Heart left ventricle (tissue), 16 donors: Measurements from ENCODE around the gene KRT34. TPM values are rescaled to one million over a fixed set of nuclear protein-coding genes. Genes with fewer than 3 reads are reported as not detected.
A peak's percentile ranks its signal among the peaks of the same experiment; 100 is the strongest.

Experiments used
- ATAC-seq, 4 donors: fragments of 200-7000 bp; cut with Tn5 transposase; one replicate each; pipeline ENCODE4 v1.9.1; 2020 to 2022; ENCODE audit warnings: moderate library complexity in 4 of 4, mild to moderate bottlenecking in 3 of 4, moderate number of reproducible peaks in 1 of 4
- DNase-seq, 5 donors: peaks; one replicate each; pipeline ENCODE4 v3.0.0-alpha.2; 2020
- H3K27ac ChIP-seq, 12 donors: fragments of 200-600 bp; sonication (generic) in 4 of 12; one replicate each; pipeline versions ENCODE4 v1.5.0 to v1.8.0; 2016 to 2022; ENCODE audit warnings: mild to moderate bottlenecking in 2 of 12
- H3K27me3 ChIP-seq, 9 donors: fragments of 200-600 bp; sonication (generic) in 2 of 9; one replicate each; pipeline versions ENCODE4 v1.5.1 to v1.8.0; 2016 to 2022; ENCODE audit warnings: mild to moderate bottlenecking in 3 of 9
- H3K36me3 ChIP-seq, 9 donors: fragments of 200-600 bp; sonication (generic) in 2 of 9; one replicate each; pipeline versions ENCODE4 v1.5.0 to v1.8.0; 2018 to 2022; ENCODE audit warnings: mild to moderate bottlenecking in 2 of 9
- H3K4me1 ChIP-seq, 12 donors: fragments of 200-600 bp; sonication (generic) in 4 of 12; one replicate each; pipeline versions ENCODE4 v1.5.0 to v1.8.0; 2016 to 2022; ENCODE audit warnings: mild to moderate bottlenecking in 3 of 12
- H3K4me3 ChIP-seq, 12 donors: fragments of 200-600 bp; sonication (generic) in 4 of 12; one replicate each; pipeline versions ENCODE4 v1.5.0 to v1.8.0; 2017 to 2022; ENCODE audit warnings: mild to moderate bottlenecking in 9 of 12, moderate library complexity in 4 of 12
- H3K9me3 ChIP-seq, 12 donors: fragments of 200-600 bp; sonication (generic) in 4 of 12; one replicate each; pipeline versions ENCODE4 v1.5.0 to v1.8.0; 2016 to 2022; ENCODE audit warnings: mild to moderate bottlenecking in 1 of 12
- CTCF ChIP-seq, 12 donors: fragments of 200-600 bp; sonication (generic) in 4 of 12; IDR thresholded peaks; one replicate each; pipeline versions ENCODE4 v1.5.0 to v1.8.0; 2018 to 2022; ENCODE audit warnings: antibody characterized with exemption in 12 of 12, mild to moderate bottlenecking in 5 of 12
- POLR2A ChIP-seq, 2 donors: fragments of 450-650 bp; IDR thresholded peaks; one replicate each; pipeline ENCODE4 v1.6.1; 2017; ENCODE audit warnings: antibody characterized with exemption in 2 of 2, mild to moderate bottlenecking in 2 of 2, moderate library complexity in 2 of 2
- WGBS, 4 donors: extraction: QIAGEN DNeasy Blood & Tissue Kit in 2 of 4; methylation state at CpG; one replicate each; pipeline versions ENCODE4 v1.1.5 to v1.1.7; 2013 to 2018; 5-methylcytosine and 5-hydroxymethylcytosine counted together
- intact Hi-C, 10 donors: fragments of 100-400 bp; cut with DNase I; formaldehyde crosslinking; loops; one replicate each; pipeline versions ENCODE4 v1.11.1 to v1.14.2; 2022
- polyA plus RNA-seq, 2 donors: library from polyadenylated mRNA; stranded (reverse); fragments of 200-250 nt; gene quantifications; one replicate each; pipeline ENCODE4 v1.2.3, GENCODE V29; 2013
- total RNA-seq, 9 donors: library from RNA; depleted of rRNA in 2 of 9; stranded (reverse); fragments of >200 nt in 2 of 9; fragmentation: NEBNext Ultra II Directional in 3 of 9; extraction: Animal tissue kit (Norgen Biotek cat#: 25700) in 3 of 9; gene quantifications; one replicate each; pipeline versions ENCODE4 v1.1.0 to v1.2.4, GENCODE V29; 2016 to 2023
- donor health status: ischemic (EF 13 %, LVEDD 7.1; RV severe dilation, severe dysfunction).
- donor health status: healthy with polysubstance abuse.
- donor health status: DM: no; HTN: yes; CAD: no.
- donor health status: DM: no; HTN: no; CAD: no.
- donor health status: ischemic (EF 25% LVEDD 6.9; RV normal size, moderate dysfunction).
- donor health status: ischemic (EF 25% LVEDD 5.7; RV mildly dilated, moderate dysfunction).
- donor health status: healthy.
- donor health status: DM: yes; HTN: yes; CAD: no.
- donor health status: ischemic (EF 35%, LVEDD 5.7; RV mildly dilated, moderate dysfunction).
- donor health status: nonischemic (EF 11% LVEDD 7.7; RV severe dilation, severe dysfunction).
- donor health status: DM: yes; HTN: yes; CAD: no.
- donor health status: PGD.
- donor health status: ischemic (EF 29% LVEDD 5.4; RV normal size, mild dysfunction).
- donor health status: nonischemic (EF 23%, LVEDD 6.1; RV moderate dilation, normal function).

KRT34 gene
- total and polyA plus RNA-seq, 11 donors = not detected

GRCh38 chr17:41411072-41411840 lies 29.1 kb upstream of the KRT34 start:
- H3K4me3 ChIP-seq = no peak overlapping the region
- 92 to 93% (median 92%) methylated on average over 20 of the region's 20 CpGs for WGBS, 4 donors
- TF ChIP-seq POLR2A (IDR thresholded peaks at IDR 0.05) (no peak), CTCF (IDR thresholded peaks at IDR 0.05) (no peak)
- no peak for ATAC-seq
- intact Hi-C loops = no loop called here
- peaks cover 0 to 8% (median 0%) of the 10 kb centered on the region in 12 donors for H3K4me1 ChIP-seq
- H3K36me3 ChIP-seq = no peaks in the 10 kb centered on the region
- no peaks in the 10 kb centered on the region for H3K9me3 ChIP-seq
- no peak overlapping the region for H3K27ac ChIP-seq
- no peaks in the 10 kb centered on the region for H3K27me3 ChIP-seq
- DNase-seq = no peak

- DNase-seq = no peak
- peaks cover 0 to 9% (median 0%) of the 10 kb centered on the region in 12 donors for H3K4me1 ChIP-seq
- no peaks in the 10 kb centered on the region for H3K27me3 ChIP-seq
- H3K4me3 ChIP-seq = no peak overlapping the region
- 91 to 97% (median 93%) methylated on average over 8 to 10 of the region's 10 CpGs for WGBS, 4 donors
- intact Hi-C loops = loop anchor here in 2 of 10 donors (10.0 kb wide), 2 partner anchors 88 to 258 kb away; no protein-coding TSS in a partner anchor
- no peak overlapping the region for H3K27ac ChIP-seq
- ATAC-seq = no peak
- TF ChIP-seq CTCF (IDR thresholded peaks at IDR 0.05) (no peak), POLR2A (IDR thresholded peaks at IDR 0.05) (no peak)
- H3K9me3 ChIP-seq = no peaks in the 10 kb centered on the region
- H3K36me3 ChIP-seq = no peaks in the 10 kb centered on the region
Measured at GRCh38 chr17:41407226-41407625, 25.1 kb upstream of the KRT34 start.

GRCh38 chr17:41406205-41406604 lies 24.1 kb upstream of the KRT34 start:
- H3K27ac ChIP-seq = no peak overlapping the region
- DNase-seq (no peak), ATAC-seq (peak in 1 of 4 donors; percentile 47)
- H3K36me3 ChIP-seq = no peaks in the 10 kb centered on the region
- H3K9me3 ChIP-seq = no peaks in the 10 kb centered on the region
- H3K4me1 ChIP-seq = peaks cover 0 to 9% (median 0%) of the 10 kb centered on the region in 12 donors
- no peaks in the 10 kb centered on the region for H3K27me3 ChIP-seq
- 49 to 66% (median 54%) methylated on average over 5 of the region's 5 CpGs for whole genome bisulfite sequencing, 4 donors
- H3K4me3 ChIP-seq = no peak overlapping the region
- intact Hi-C loops = loop anchor here in 2 of 10 donors (10.0 kb wide), 2 partner anchors 89 to 259 kb away; no protein-coding TSS in a partner anchor
- TF ChIP-seq CTCF (IDR thresholded peaks at IDR 0.05) (peak in 2 of 12 donors; percentile 7 to 23), POLR2A (IDR thresholded peaks at IDR 0.05) (no peak)

GRCh38 chr17:41404024-41404671 lies 22.0 kb upstream of the KRT34 start:
- WGBS, 4 donors = 40 to 60% (median 53%) methylated on average over 7 of the region's 7 CpGs
- H3K27me3 ChIP-seq = no peaks in the 10 kb centered on the region
- DNase-seq (peak in 1 of 5 donors; percentile 22), ATAC-seq (peak in 3 of 4 donors; percentile 67 to 85 (median 80))
- H3K36me3 ChIP-seq = no peaks in the 10 kb centered on the region
- H3K4me1 ChIP-seq = peaks cover 0 to 9% (median 0%) of the 10 kb centered on the region in 12 donors
- TF ChIP-seq POLR2A (IDR thresholded peaks at IDR 0.05) = no peak
- TF ChIP-seq CTCF (IDR thresholded peaks at IDR 0.05) = no peak
- no peaks in the 10 kb centered on the region for H3K9me3 ChIP-seq
- no peak overlapping the region for H3K27ac ChIP-seq
- intact Hi-C loops = loop anchor here in 2 of 10 donors (10.0 kb wide), 2 partner anchors 91 to 261 kb away; no protein-coding TSS in a partner anchor
- no peak overlapping the region for H3K4me3 ChIP-seq
